ENCODE results near the gene HAUS7.

HAUS7 gene

GRCh38 chrX:153475751-153476281, 5.4 kb upstream of the HAUS7 start:
- DNase-seq: no peak

DNA sequence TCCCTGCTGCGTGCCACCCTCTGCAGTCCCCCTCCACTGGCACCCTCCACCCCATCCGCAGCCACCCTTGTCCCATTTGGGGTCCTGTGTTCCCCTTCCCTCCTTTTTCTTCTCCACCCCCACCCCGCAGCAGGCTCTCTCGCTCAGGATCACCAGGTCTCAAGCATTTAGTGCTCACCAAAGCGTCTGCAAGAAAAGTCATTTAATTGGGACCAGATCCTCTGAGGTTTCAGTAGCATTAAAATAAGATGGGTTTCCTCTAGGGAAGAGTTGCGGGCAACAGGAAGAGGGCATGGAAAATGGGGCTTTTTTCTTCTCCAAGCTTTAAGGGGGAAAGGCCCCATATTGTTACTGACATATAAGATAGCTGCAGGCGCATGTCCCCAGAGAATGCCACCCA, 4.9 kb upstream of the HAUS7 start:
- no peak for DNase-seq

DNA sequence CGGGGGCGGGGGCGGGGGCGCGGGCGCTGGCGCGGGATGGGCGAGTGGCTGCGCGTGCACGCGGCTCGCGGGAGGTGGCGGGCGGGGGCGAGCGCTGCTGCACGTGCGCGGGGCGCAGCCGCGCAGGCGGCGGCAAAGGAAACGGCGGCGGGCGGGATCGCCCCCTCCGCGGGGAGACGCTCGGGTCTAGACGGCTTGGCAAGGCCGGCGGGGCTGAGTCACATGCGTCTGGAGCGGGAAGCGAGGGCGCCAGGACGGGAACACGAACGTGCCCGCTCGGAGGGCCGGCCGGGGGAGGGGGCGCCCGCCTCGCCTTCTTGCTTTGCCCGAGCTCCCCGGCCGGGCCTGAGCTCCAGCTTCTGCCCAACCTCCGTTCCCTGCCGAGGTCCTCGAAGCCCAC, 4.3 kb upstream of the HAUS7 start:
- peak; percentile 21 for DNase-seq

GRCh38 chrX:153474266-153474665, 3.9 kb upstream of the HAUS7 start:
- DNase-seq: no peak

DNA sequence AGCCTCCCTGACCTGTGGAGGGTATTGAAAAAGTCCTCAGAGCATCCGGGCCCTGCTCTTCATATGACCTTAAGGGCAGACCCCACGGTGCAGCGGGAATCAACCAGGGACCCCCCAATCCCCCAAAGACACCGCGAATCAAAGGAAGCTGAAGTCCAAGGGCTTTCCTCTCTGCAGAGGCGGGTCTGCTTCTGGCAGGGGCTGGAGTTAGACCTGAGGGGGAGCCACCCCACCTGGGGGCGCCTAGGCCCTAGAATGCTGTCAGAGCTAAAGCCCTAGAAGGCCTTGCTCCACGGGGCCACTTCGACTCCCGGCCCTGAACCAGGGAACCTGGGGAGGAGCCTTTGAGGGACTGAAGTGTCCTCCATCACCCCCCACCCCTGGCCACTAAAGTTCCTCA, 2.8 kb upstream of the HAUS7 start:
- DNase-seq: no peak

DNA sequence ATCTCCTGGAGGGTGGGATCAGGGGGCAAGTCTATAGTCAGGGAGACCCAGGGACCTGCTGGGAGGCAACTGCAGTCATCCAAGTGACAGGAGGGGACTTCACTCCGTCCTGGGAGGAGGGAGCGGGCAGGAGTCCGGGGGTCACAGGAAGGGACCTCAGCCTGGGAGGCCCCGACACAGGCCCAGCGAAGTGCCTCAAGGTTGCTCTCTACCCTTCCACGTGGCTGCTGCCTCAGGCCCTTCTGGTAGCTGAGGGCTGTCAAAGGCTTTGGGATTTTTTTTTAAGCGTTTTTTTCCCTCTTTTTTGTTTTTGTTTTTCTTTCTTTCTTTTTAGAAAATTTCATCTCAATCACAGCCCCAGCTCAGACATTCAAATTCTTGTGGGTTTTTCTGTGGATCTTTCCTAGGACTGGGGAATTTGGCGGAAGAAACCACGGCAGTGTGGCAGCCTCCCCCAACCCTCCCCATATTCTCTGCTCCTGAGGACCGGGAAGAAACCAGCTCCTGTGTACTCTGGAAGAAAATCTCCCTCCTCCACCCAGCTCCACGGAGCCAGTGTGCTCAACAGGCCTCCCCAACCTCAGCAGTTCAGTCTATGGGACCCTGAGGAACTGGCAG, 1.4 kb upstream of the HAUS7 start:
- DNase-seq: no peak

DNA sequence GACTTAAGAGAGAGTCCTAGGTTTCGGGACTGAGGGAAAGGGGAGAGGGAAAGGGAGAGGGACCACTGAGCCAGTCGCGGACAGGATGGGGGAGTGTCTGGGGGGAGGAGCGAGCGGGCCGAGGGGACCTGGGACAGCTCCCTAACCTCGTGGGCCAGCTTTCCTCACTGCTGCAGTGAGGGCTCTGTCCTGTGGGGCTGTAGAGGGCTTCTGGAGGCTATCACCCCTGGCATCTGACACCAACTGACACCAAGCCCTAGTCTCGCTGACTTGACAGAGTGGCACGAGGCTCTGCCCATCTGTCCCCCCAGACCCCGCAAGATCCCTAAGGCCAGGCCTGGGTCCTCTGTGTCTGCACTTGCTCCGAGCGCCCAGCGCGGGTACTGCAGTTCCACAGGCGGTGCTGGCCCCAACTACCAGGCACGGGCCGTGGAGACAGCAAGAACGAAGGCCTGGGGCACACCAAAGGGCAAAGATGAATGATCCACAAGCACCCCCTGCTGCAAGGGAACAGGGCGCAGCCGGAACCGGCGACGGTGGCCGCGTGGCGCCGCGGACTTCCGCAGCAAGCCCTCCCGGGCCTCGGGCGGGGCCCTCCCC, 465 bp downstream of the HAUS7 start:
- peak; percentile 55 for DNase-seq

DNA sequence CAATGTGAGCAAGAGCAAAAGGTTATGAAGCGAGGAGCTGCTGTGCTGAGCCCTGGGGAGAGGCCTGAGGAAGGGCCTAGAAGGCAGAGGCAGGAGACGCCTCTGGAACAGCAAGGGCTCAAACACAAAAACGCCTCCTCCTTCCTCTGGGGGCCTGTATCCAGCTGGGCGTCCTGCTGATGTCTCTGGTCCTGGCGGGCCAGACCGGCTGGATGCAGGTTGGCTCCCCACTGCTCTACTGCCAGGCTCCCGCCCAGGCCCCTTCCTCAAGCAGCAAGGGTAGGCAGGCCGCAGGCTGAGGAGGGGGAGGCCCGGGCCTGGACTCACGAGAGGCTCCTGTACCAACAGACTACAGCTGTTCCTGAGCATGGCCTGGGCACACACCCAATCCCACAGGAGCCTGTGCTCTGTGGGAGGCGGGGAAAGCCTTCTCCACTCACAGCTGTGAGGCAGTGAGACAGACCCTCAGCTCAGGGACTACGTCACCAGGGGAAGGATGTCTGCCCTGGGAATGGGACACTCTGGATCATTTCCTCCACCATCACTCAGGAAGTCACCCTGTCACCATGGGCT, 2.3 kb downstream of the HAUS7 start:
- no peak for DNase-seq

DNA sequence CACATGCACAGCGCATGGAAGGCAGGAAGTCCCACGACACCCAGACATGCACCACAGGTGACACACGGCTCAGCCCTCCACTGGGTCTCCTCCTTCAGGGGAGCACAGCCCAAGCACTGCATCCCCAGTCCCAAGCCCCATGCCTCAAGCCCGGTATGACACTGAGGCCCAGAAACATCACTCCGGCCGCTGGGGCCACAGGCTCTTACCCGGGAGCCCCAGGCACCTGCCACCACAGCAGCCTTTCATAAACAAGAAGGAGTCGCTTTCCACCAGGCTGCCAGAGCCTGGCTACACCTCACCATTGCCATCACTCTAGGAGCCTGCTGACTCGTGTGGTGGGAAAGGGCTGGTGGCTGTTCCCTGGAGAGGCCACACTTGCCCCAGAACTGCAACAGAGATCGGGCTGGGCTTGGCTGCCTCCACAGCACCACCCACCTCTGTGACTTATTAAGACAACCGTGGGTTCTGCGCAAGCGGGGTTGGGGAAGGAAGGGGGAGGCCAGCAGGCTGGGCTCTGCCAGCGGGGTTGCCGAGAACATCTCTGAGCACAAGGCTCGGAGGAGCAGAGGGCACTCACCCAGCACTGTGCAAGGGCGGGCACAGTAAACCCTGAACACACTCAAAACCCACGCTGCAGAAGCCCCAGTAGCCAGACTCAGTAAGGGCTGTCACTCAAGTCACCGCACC, 4.5 kb downstream of the HAUS7 start:
- no peak for DNase-seq

DNA sequence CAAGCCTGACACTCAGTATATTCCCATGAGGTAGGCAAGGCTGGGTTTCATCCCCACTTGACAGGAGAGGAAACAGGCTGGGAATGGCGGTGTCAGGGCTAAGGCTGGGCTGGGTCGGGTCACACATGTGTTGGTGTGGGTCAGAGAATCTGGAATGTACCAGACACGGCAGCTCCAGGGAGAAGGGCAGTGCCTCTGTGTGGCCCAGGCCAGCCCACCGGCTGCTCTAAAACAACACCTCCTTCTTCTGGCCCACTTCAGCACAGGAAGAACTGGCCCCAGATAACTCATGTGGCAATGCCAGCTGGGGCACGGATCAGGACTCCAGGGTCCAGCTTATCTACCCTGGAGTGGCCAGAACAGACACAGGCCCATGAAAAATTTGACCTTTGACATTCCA, 6.3 kb downstream of the HAUS7 start:
- DNase-seq: no peak

DNA sequence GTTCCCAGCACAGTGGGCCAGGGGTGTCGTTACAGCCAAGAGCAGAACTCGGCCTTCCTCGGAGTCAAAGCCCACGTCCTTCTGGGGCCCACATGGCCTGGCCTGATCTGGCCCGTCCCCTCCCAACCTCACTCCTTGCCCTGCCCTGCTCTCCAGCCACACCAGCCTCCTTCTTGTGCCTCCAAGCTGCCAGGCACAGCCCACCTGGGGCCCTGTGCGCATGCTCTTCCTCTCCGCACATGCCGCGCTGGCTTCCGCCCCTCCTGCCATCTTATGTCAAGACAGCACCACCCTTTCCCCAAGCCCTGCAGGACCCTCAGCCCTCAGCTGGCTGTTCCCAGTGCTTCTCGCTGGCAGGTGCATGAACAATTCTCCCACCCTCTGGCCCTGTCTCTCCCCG, 6.8 kb downstream of the HAUS7 start:
- no peak for DNase-seq

GRCh38 chrX:153463031-153463430, 7.3 kb downstream of the HAUS7 start:
- DNase-seq: no peak

GRCh38 chrX:153462291-153462690, 8.1 kb downstream of the HAUS7 start:
- no peak for DNase-seq

- peak; percentile 58 for DNase-seq
These were observed 9.6 kb downstream of the HAUS7 start for GRCh38 chrX:153460826-153461225.

DNA sequence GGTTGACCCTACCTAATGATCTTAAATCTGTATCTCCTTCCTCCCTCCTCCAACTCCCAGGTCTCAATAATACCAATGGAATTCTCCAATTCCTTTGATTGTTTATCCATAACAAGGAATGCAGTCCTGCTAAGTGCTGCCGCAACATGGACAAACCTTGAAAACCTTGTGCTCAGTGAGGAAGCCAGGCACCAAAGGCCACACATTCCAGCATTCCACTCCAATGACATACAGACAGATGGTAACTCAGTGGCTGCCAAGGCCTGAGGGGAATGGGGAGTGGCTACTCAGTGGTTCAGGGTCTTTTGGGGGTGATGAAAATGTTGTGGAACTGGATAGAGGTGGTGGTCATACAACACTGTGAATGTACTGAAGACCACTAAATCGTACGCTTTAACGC, 10.4 kb downstream of the HAUS7 start:
- DNase-seq: no peak

GRCh38 chrX:153458476-153458875, 11.9 kb downstream of the HAUS7 start:
- DNase-seq: no peak

GRCh38 chrX:153457827-153458466, 12.4 kb downstream of the HAUS7 start:
- DNase-seq: no peak

GRCh38 chrX:153457136-153457825, 13.1 kb downstream of the HAUS7 start:
- no peak for DNase-seq

DNA sequence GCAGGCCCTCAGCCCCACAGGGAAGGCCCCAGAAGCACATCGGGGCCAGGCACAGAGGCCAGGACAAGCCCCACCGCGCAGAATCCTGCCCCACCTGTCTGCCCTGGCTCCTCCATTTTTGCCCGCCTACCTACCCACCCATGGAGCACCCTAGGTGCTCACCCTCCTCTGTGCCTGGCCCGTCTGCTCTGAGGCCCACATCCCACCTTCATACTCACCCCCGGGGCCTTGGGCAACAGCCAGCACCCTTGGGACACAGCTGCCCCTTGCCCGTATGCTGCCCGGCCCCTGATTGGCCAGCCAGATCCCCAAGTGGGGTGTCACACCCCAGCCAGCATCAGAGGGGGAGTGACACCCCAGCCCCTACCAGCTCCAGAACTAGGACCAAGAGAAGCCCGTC, 13.7 kb downstream of the HAUS7 start:
- DNase-seq: no peak

- DNase-seq: no peak
These were observed 14.2 kb downstream of the HAUS7 start for GRCh38 chrX:153456161-153456560.

GRCh38 chrX:153455571-153455970, 14.8 kb downstream of the HAUS7 start:
- no peak for DNase-seq

DNA sequence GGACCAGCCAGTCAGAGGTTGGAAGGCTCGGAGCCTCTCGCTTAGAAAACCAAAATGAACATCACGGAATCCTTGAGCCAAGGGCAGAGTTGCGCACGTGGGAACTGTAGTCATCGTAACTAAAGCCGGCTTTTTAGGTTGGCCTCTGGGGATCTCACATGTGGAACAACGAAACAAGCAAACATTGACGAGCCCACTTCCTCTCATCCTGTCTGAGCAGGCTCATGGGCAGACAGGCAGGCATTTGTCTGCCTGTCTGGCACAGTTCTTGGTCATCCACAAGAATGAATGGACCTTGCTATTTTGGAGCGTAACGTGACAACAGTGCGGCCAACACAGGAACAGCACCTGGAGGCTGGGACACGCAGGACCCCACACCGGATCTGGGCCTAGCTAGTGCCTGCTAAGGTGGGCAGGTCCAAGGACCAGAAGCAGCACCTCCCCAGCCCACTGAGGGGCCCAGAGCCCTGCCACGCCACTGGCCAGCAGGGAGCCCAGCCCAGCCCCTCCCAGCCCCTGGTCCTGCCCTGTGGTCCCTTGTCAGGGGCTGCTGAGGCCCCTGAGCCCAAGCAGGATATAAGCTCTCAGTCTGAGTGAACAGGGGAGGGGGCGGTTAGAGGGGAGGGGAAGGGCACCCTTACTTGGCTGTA, 15.3 kb downstream of the HAUS7 start:
- DNase-seq: no peak

Data from RPMI8226 (cell line).